ENCODE results near the gene RPS6KA1.

DNA sequence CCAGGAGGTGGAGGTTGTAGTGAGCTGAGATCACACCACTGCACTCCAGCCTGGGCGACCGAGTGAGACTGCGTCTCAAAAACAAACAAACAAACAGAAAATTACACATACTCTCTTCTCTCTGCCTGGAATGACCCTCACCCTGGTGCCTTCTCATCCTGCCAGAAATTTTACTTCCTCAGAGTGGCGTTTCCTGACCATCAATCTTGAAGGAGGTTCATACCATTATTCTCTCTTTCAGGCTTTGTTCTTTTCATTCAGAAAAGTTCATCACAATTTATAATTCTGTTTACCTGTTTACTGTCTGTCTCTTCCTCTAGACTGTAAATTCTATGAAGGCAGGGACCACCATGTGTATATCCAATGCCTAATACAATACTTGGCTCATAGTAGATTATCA, 79.3 kb downstream of the RPS6KA1 start:
- TF ChIP-seq, protein P1, sequence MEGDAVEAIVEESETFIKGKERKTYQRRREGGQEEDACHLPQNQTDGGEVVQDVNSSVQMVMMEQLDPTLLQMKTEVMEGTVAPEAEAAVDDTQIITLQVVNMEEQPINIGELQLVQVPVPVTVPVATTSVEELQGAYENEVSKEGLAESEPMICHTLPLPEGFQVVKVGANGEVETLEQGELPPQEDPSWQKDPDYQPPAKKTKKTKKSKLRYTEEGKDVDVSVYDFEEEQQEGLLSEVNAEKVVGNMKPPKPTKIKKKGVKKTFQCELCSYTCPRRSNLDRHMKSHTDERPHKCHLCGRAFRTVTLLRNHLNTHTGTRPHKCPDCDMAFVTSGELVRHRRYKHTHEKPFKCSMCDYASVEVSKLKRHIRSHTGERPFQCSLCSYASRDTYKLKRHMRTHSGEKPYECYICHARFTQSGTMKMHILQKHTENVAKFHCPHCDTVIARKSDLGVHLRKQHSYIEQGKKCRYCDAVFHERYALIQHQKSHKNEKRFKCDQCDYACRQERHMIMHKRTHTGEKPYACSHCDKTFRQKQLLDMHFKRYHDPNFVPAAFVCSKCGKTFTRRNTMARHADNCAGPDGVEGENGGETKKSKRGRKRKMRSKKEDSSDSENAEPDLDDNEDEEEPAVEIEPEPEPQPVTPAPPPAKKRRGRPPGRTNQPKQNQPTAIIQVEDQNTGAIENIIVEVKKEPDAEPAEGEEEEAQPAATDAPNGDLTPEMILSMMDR (IDR thresholded peaks at IDR 0.05) = no peak
- TF ChIP-seq POLR2A (IDR thresholded peaks at IDR 0.05) = no peak
